ENCODE data around the gene USF3.

USF3 gene

DNA sequence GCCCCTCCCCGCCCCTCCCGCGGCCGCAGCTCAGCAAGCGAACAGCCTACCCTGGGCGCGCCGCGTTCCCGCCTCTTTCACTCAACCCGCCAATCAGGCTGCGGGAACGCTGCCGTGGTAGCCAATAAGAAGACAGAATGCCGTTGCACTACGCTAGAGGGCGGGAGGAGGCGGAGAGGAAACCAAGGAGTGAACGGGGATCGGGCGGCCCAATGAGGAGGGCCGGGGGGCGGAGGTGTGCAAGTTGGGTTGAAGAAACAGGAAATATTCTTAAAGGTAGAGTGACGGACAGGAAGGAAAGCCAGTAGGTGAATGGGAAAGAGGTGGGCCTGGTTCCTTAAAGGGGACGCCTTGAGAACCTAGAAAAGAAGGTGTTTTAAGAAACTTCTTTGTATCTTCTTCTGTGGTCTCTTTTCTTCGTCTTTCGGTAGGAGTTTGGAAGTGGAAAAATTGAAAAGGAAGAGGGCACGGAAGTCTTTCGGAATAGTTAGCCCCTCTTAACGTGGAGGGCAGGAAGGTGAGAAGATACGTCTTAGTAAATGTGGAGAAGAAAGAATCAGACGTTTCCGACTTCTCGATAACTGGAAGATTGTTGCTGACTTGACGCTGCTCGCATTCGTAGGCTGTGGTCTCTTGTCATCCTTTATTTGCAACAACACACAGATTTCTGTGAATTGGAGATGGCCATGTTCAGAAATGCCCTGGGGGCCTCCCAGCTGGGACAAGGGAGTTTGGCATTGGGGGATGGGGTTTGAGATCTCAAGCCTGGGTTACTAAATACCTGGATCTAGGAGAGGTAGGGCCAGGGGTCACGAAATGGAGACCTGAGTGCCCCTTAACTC lies 437 bp upstream of the USF3 start:
- peak; percentile 98 for DNase-seq

DNA sequence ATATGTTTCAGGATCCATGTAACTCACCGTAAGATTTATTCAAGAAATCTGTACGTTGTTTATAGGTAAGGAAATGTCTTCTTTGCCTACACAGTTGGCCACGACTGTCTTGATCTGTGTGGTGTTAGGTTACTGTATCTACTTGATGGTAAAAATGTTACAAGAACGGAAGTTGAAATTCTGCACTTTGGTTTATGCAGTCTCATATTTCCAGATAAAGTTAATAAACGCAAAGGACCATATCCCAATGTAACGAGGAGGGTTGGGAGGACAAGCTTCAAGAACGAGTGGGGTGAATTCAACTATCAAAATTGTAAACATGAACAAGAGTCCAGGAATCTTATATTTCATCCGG lies 1.0 kb downstream of the USF3 start:
- no peak for DNase-seq

DNA sequence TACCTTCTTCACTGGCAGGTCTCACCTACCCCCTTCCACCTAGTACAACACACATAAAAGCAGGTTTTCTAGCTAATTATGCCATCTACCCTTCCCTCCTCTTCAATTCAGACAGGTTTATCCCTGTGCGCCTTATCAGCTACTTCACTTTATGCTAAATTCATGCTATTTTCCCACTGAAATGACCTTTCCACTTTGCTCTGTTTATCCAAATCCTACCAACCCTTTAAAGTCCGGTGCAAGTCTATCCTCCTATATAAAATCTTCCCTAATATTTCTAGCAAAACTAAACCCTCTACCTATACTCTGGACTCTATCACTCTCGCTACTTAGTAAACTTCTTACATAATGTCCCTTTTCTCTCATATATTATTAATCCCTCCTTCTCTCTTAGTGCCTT lies 6.0 kb downstream of the USF3 start:
- no peak for DNase-seq

DNA sequence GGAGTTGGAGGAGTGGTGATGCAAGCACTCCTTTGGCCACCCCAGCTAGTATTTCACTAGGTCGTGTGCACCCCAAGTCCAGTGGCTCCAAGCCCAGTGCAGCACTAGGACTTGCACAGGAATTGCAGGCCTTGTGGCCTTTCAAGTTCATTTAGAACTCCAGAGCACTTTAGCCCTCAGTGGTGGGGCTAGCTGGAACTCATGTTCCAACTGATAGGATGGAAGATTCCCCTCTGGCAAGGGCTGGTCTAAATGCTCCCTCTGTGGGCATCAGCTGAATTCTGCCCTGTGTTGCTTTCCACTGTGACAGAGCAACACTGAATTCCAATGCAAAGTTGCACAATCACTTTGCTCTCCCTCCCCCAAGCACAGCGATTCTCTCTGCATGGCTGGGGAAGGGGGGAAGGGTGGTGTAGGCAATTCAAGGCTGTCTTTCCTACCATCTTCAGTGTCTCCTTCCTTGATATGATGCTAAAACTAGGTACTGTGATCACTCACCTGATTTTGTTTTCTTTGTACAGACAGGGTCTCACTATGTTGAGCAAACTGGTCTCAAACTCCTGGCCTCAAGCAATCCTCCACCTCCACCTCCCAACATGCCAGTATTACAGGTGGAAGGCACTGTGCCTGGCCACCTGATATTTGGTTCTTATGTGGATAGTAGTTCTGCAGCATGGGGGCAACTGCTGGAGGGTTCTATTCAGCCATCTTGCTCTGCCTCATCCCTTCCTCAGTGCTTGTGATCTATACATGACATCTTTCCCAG lies 10.3 kb downstream of the USF3 start:
- DNase-seq, result no peak

DNA sequence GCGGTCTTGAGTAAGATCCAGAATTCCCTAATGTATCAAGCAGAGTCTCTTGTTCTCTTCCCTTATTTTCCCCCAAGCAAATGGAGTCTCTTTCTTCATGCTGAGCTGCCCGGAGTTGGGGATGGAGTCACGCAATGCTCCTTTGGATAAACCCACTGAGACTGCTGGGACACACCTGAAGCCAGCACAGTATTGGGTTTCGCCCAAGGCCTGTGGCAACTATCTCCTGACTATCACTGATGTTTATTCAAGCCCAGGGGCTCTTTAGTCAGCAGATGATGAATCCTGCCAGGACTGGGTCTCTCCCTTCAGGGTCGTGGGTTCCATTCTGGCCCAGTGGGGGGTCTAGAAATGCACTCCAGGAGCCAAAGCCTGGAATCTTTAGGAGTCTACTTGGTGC lies 11.3 kb downstream of the USF3 start:
- DNase-seq, result no peak

DNA sequence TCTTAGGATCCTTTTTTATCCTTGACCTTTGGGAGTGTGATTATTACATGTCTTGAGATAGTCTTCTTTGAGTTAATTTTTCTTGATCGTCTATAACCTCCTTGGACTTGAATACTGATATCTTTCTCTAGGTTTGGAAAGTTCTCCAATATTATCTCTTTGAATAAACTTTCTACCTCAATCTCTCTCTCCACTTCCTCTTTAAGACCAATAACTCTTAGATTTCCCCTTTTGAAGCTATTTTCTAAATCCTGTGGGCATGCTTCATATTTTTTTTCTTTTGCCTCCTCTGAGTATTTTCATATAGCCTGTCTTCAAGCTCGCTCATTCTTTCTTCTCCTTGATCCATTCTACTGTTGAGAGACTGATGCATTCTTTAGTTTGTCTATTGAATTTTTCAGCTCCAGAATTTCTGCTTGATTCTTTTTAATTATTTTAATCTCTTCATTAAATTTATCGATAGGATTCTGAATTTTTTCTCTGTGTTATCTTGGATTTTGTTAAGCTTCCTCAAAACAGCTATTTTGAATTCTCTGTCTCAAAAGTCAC lies 12.1 kb downstream of the USF3 start:
- DNase-seq, result no peak

DNA sequence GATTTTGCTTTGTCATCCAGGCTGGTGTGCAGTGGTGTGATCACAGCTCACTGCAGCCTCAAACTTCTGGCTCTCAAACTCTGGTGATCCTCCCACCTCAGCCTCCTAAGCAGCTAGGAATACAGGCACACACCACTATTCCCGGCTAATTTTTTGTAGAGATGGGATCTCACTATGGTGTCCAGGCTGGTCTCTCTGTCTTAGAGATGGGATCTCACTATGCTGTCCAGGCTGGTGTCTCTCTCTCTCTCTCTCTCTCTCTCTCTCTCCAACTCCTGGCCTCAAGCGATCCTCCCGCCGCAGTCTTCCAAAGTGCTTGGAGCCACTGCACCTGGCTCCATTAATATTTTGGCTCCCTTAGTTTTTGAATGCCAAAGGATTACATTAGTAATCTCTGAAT lies 17.7 kb downstream of the USF3 start:
- no peak for DNase-seq

DNA sequence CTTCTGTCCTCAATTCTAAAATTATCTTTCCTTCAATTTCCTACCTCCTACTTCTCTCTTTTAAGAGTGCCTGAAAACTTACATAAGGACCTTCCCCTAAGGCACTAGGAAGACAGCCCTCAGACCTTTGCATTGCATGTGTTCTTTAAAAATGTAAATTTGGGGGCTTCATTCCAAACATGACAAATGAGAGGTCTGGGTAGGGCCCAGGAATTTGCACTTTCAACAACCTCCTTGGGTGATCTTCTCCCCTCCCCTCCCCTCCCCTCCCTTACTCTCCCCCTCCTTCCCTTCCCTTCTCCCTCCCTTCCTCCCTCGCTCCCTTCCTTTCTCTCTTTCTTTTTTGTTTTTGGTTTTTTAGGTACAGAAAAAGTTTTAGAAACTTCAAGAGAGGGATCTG lies 18.7 kb downstream of the USF3 start:
- no peak for DNase-seq

DNA sequence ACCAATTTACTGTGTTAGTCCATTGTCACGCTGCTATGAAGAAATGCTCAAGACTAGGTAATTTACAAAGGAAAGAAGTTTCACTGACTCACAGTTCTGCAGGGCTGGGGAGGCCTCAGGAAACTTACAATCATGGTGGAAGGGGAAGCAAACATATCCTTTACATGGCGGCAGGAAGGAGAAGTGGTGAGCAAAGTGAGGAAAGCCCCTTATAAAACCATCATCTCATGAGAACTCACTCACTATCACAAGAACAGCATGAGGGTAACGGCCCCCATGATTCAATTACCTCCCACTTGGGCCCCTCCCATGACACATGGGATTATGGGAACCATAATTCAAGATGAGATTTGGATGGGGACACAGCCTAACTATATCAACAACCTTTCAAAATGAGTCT lies 20.2 kb downstream of the USF3 start:
- no peak for DNase-seq

DNA sequence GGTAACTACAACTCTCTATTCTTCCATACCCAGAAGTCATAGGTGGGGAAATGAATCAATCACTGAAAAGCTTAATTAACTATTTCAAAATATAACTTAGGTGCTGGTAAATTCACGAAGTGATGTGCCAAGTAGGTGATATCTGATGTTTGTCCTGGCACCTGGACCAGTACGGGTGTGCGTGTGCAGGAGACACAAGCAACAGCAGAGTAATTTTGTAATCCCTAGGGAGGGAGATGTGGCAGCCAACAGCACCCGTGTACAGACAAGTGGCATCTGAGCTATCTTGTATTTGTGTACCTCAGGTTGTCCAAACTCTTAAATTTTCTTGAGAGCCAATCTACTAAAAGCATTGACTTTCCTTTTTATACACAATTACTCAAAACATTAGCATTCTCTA lies 22.8 kb downstream of the USF3 start:
- no peak for DNase-seq

DNA sequence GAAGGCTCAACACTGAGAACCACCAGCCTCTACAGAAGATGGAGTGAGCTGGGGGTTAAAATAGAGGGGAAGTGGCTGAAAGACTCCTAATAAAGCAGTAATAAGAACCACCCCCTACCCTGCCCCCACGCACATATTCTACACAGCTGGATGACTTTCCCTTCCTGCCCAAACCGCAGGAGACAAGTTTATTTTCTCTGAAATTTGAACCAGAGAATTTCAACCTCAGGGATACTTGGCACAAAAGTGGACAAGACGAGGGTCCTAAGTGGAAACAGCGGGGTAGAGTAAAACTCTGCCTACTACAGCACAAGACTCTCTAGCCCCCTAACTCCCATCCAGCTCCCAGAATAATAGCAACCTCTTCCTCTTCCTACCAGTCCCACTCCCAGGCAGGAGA lies 28.4 kb downstream of the USF3 start:
- DNase-seq, result no peak

DNA sequence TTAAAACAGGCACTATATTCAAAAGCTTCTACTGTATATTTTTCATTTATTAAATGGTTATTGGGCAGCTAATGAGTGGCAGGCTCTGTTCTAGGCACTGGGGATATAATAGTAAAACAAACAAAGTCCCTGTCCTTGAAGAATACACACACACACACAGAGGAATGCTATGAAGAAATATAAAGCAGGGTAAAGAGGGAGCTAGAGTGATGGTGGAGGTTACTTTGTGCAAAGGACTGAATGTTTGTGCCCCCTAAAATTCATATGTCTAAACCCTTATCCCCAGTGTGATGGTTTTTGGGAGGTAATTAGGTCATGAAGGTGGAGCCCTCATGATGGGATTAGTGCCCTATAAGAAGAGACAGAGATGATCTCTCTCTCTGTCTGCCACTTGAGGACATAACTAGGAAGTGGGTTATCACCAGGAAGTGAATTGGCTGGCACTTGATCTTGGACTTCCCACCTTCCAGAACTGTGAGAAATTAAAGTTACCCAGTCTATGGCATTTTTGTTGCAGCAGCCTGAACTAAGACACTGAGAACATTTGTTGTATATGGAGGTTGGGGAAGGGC lies 31.8 kb downstream of the USF3 start:
- DNase-seq, result no peak

DNA sequence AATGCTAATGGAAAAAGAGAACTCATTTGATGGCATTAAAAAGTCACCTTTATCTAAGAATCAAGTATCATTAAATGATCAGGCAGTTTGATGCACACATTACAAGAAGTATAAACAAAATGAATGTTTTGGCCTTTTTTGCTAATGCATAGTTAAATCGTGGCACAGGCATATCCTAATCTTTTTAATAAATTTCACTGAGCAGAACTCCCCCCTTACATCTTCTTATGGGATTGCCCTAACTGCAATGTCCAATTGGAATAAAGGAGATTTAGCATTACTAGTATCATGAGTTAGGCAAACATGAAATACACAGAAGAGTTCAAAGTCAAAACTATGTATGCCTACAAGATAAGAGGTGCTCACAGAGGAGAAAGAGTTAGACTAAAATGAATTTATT lies 32.7 kb downstream of the USF3 start:
- DNase-seq, result no peak

DNA sequence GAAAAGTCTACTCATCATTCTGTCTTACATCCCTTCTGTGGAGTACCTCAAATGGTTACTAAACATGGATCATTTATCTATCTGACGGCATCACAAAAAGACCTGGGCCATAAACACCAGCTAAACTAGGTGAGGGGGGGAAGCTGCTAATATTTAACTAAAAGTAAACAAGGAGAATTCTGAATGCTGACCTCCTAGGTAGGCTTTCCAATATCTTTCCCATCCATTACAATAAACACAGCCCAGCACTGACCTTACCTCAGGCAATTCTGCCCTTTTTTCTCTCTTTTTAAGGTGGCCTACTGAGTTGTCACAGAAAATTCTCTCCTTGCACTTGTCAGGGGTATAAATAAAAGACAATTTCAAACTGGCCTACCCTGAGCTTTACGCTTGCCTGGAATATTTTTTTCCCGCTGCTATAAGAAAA lies 33.1 kb downstream of the USF3 start:
- DNase-seq, result no peak

DNA sequence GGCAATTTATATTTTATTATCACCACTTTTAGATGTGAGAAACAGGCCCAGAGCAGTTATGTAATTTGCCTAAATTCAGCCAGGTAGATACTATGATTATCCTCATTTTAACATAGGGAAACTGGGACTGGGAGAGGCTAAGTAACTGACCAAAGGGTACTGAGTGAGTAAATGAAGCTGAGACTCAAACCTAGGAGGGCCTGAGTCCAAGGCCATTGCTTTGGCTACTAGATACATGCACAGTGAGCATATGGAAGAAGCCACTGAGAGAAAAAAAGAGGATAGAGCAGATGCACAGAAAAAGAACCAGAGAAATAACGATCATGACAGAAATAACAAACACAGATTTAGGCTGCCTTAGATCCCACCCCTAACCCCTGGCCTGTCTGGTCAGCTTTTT lies 33.6 kb downstream of the USF3 start:
- no peak for DNase-seq

DNA sequence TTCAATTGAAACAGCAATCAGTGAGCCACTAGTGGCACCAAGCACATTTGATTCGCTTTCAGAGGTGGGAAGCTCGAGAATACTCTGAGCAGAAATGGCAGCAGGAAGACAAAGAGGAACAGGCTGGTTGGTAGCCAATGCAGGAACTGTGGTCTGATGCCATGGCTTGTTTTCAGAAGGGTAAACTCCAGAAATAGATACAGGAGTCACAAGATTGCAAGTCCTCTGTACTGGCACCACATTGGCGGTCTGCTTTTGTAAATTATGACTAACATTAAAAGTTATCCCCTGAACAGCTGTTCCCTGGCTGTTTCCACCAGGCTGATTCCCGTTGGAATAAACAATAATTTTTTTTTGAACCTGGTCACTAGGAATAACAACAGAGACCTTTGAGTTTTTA lies 35.5 kb downstream of the USF3 start:
- no peak for DNase-seq

DNA sequence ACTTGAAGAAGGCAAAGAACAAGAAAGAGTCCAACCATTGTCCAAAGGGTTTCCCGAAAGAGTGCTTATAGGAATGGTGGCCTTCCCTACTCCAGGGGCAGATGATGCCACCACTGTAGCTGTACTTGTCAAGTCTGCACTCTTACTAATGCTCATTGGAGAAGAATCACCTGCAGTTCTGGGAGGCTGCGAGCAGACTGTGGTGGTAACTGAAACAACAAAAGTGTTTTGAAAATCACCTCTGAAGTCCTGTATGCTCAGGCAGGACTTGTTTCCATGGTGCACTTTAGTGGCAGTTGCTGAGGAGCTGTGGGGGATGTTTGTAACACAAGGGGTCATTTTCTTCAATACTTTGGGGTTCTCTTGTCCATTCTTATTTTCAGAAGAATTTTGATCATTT lies 36.0 kb downstream of the USF3 start:
- DNase-seq, result no peak

DNA sequence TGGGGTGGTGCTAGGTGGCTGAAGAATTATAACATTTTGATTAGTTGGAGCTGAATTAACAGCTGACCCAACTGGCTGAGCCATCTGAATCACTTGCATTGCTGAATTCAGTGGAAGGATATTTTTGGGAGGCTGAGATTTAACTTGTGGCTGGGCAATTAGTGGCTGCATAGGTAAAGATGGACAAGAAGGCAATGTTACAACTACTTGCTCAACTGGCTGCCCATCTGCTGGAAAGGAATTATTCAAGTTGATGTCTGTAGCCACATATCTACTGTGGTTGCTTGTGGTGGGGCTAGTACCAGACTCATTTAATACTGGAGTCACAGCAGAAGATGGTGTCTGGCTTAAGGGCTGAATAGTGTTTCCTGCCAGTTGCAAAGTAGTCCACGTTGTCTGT lies 36.4 kb downstream of the USF3 start:
- DNase-seq, result no peak

DNA sequence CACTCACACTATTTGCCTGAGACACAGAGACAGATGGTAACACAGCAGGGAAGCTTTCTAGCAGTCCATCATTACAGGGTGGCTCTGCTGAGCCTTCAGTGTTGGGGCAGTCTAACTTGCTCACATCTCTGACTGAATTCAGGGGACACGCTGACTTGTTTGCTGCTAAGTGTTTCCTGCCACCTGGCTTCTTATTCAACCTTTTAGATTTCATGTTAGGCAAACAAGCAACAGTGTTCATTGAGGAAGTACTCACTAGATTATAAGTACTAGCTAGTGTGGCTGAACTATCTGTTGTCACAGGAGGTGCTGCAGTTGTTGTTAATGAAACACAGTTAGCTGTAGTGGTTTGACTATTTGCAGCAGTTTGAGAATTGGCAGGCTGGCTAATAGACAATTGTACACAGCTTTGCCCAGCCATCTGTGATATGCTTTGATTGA lies 37.3 kb downstream of the USF3 start:
- peak; percentile 1 for DNase-seq

DNA sequence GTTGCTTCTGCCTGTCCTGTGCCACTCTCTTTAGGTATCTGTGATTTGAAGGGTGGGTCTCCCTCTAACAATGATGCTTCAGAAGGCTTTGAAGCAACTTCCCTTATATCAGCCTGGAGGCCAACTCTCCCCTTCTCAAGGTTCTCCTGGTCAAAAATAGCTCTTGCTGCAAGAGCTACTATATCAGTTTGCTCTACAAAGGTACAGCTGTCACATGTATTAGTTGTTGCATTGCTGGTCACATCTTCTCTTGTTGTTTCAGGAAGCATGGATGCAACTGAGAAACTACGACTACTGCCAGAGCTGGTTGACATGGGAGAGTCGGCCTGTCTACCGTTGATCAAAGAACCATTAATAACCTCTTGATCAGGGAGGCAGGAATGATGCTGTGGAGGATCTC lies 38.3 kb downstream of the USF3 start:
- no peak for DNase-seq

DNA sequence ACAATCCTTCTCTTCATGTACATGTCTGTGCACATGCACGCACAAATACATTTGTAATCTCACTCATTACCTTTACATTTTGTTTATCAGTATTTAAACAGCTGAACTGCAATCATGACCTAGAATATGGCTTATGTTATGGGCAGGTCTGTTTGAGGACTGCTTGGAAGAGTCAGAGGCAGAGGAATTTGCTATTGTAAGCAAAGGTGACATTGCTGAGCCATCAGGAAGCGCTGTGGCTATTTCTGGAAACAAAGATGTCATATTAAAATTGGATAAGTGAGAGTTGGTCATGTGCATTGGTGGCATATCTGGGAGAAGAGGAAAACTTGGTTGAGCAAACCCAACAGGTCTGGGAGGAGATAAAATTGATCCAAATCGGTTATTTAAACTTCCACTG lies 41.6 kb downstream of the USF3 start:
- no peak for DNase-seq

DNA sequence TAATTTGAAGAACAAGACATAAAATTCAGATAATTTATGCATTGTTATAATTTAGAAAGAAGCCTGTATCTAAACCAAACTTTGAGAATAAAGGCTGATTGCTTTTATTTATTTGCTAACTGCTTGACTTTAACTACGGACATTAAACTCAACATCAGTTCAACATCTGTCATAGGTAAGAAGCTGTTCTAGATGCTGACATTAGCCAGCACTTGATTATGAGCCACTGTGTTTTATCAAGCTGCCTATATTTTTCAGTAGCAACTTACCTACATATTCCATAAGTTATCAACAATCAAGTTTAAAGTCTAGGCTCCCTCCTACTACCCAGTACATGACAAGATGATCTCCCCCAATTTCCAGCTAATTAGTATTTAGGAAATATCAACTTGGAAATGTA lies 42.1 kb downstream of the USF3 start:
- no peak for DNase-seq

DNA sequence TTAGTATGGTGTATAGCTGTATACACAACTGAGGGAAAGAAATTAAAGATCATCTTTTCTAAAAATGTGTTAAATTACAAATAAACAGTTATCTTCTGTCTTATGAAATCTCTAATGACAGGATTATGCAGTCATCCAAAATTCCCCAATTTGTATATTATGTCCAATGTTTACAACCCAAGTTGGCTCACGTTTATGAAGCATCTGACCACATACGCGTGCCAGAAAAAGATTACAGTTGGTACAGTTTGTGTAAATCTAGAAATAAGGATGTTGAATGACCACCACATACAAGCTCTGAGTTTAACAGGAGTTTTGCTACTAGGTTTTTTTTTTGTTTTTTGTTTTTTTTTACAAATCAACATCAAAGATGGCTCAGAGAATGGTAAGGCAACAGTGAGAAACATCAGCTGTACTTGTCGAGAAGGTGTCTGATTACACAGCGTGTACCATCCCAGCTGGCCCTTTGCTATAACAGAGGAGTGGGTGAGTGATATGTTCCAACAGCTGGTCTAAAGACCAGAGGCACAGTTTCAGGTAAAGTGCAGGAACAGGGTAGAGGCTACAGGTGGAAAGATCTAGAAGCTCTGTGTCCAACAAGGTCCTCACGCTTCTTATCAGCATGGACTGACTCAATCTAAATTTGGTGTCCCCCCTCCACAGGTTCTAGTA lies 47.1 kb downstream of the USF3 start:
- DNase-seq, result no peak

All from retina (tissue), 1 donor.